Effector memory CD8-positive, alpha-beta T cell (primary cell): ENCODE data around the gene RNF224.

Experiments used
- ATAC-seq: fragments of 150-1000 bp; cut with Tn5 transposase; replicated peaks from 2 replicates; pipeline ENCODE4 v1.10.0; 2021; ENCODE audit warnings: mild to moderate bottlenecking, moderate library complexity
- DNase-seq, 3 experiments: peaks; one replicate each; pipeline ENCODE4 v3.0.0; 2021
- H3K27ac Mint-ChIP-seq, 2 donors: one replicate each; pipeline ENCODE4 v1.8.0; 2022; ENCODE audit warnings: mild to moderate bottlenecking in 2 of 2, mixed read lengths in 2 of 2, moderate library complexity in 2 of 2
- H3K27me3 Mint-ChIP-seq, 2 donors: one replicate each; pipeline ENCODE4 v1.8.0; 2022; ENCODE audit warnings: mixed read lengths in 2 of 2
- H3K36me3 Mint-ChIP-seq: one replicate; pipeline ENCODE4 v1.8.0; 2022; ENCODE audit warnings: mild to moderate bottlenecking, moderate library complexity, mixed read lengths; ENCODE audit not compliant: insufficient read depth
- H3K4me1 Mint-ChIP-seq, 2 donors: one replicate each; pipeline ENCODE4 v1.8.0; 2022; ENCODE audit warnings: low read depth in 2 of 2, mixed read lengths in 2 of 2
- H3K4me3 Mint-ChIP-seq, 2 donors: one replicate each; pipeline ENCODE4 v1.8.0; 2022; ENCODE audit warnings: mild to moderate bottlenecking in 2 of 2, mixed read lengths in 2 of 2, moderate library complexity in 2 of 2
- H3K9me3 Mint-ChIP-seq, 2 donors: one replicate each; pipeline ENCODE4 v1.8.0; 2022; ENCODE audit warnings: mixed read lengths in 2 of 2

The RNF224 gene

DNA sequence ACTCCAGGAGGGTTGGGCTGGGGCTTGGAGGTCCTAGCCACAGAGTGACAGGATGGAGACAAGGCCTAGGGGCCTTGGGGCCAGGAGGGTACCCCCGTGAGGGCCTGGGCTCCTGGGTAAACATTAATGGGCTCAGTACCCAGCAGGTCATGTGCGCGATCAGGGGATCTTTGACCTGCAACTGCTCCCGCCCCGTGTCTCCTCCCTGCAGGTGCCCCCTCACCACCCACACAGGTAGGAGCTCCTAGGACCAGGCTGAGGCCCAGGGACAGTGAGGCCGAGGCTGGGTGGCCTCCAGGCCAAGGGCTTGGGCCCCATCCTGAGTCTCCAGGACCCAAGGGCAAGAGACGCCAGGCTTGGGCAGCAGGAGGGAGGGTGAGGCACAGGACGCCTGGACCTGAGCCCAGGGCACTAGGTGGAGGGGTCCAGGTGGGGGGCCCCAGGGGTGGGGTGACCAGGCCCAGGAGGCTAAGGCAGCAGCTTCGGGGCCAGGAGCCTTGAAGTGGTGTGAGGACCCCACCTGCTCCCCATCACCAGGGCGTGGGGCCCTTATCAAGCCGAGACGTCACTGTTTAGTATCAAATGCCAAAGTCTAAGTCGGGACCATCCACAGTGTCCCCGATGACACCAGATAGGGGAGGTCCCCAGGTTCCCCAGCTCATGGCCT lies 3.5 kb downstream of the RNF224 start, which contains the start of gene SLC34A3:
Gene SLC34A3 (plus strand): TSS at position 197 of the 667 bp plus-strand sequence. CDS start 802 bp downstream, outside the sequence.
- DNase-seq, result no peak

GRCh38 chr9:137231372-137232039 lies 4.2 kb downstream of the RNF224 start:
- Mint-ChIP-seq H3K4me1 (peaks cover 4 to 11% of the 10 kb centered on the region in 2 donors), H3K36me3 (no peaks in the 10 kb centered on the region), H3K9me3 (no peaks in the 10 kb centered on the region), H3K4me3 (no peak overlapping the region), H3K27me3 (peaks cover 16 to 38% of the 10 kb centered on the region in 2 donors), H3K27ac (no peak overlapping the region)
- DNase-seq (no peak), ATAC-seq (no peak)

More for the DNA sequence above, 3.5 kb downstream of the RNF224 start, which contains the start of gene SLC34A3:
- H3K4me1 Mint-ChIP-seq, result peaks cover 4 to 11% of the 10 kb centered on the region in 2 donors
- no peak for ATAC-seq
- H3K36me3 Mint-ChIP-seq, result no peaks in the 10 kb centered on the region
- no peaks in the 10 kb centered on the region for H3K9me3 Mint-ChIP-seq
- H3K27me3 Mint-ChIP-seq, result peaks cover 16 to 38% of the 10 kb centered on the region in 2 donors
- no peak within 1 kb of the TSS for H3K4me3 Mint-ChIP-seq
- H3K27ac Mint-ChIP-seq, result no peak within 1 kb of the TSS

- no peak overlapping the region for H3K4me3 Mint-ChIP-seq
- no peak overlapping the region for H3K27ac Mint-ChIP-seq
- peaks cover 4 to 11% of the 10 kb centered on the region in 2 donors for H3K4me1 Mint-ChIP-seq
- peaks cover 16 to 38% of the 10 kb centered on the region in 2 donors for H3K27me3 Mint-ChIP-seq
- no peak for ATAC-seq
- H3K9me3 Mint-ChIP-seq, result no peaks in the 10 kb centered on the region
- H3K36me3 Mint-ChIP-seq, result no peaks in the 10 kb centered on the region
- DNase-seq, result no peak
These were observed 4.8 kb downstream of the RNF224 start for GRCh38 chr9:137232101-137232500.

- ATAC-seq (no peak), DNase-seq (no peak)
- H3K36me3 Mint-ChIP-seq, result no peaks in the 10 kb centered on the region
- peaks cover 4 to 10% of the 10 kb centered on the region in 2 donors for H3K4me1 Mint-ChIP-seq
- no peaks in the 10 kb centered on the region for H3K9me3 Mint-ChIP-seq
- H3K27me3 Mint-ChIP-seq, result peaks cover 13 to 34% of the 10 kb centered on the region in 2 donors
- H3K27ac Mint-ChIP-seq, result no peak overlapping the region
- no peak overlapping the region for H3K4me3 Mint-ChIP-seq
These were observed 5.2 kb downstream of the RNF224 start for GRCh38 chr9:137232510-137232909.

DNA sequence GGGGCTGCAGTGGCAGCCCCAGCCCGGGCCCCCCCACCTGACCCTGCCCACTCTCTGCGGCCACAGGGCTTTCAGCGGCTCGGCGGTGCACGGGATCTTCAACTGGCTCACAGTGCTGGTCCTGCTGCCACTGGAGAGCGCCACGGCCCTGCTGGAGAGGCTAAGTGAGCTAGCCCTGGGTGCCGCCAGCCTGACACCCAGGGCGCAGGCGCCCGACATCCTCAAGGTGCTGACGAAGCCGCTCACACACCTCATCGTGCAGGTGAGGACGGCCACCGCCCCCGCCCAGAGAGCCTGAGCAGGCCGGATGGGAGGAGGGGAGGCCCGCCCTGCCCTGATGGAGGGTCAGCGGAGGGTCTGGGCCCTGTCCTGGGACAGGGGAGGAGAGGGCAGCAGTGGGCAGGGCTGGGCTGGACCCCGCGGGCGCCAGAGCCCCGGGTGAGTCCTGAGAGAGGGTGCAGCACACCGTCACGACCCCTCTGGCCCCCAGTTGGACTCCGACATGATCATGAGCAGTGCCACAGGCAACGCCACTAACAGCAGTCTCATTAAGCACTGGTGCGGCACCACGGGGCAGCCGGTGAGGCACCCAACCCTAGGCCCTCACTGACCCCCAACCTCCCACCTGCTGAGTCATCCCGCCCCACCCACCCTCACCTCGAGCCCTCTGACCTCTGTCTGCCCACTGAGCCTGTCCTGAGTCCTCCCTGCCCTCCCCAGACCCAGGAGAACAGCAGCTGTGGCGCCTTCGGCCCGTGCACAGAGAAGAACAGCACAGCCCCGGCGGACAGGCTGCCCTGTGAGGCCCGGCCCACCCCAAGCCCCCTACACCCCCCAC lies 6.1 kb downstream of the RNF224 start:
- Mint-ChIP-seq H3K9me3 (no peaks in the 10 kb centered on the region), H3K36me3 (no peaks in the 10 kb centered on the region), H3K27ac (no peak overlapping the region), H3K4me3 (no peak overlapping the region), H3K4me1 (peaks cover 2 to 7% of the 10 kb centered on the region in 2 donors), H3K27me3 (peaks cover 9 to 28% of the 10 kb centered on the region in 2 donors)
- ATAC-seq, result no peak
- no peak for DNase-seq

GRCh38 chr9:137234055-137234697 lies 6.9 kb downstream of the RNF224 start:
- DNase-seq (no peak), ATAC-seq (no peak)
- H3K4me3 Mint-ChIP-seq, result no peak overlapping the region
- H3K9me3 Mint-ChIP-seq, result no peaks in the 10 kb centered on the region
- no peaks in the 10 kb centered on the region for H3K36me3 Mint-ChIP-seq
- no peak overlapping the region for H3K27ac Mint-ChIP-seq
- peaks cover 9 to 28% of the 10 kb centered on the region in 2 donors for H3K27me3 Mint-ChIP-seq
- H3K4me1 Mint-ChIP-seq, result peaks cover 7 to 11% of the 10 kb centered on the region in 2 donors

DNA sequence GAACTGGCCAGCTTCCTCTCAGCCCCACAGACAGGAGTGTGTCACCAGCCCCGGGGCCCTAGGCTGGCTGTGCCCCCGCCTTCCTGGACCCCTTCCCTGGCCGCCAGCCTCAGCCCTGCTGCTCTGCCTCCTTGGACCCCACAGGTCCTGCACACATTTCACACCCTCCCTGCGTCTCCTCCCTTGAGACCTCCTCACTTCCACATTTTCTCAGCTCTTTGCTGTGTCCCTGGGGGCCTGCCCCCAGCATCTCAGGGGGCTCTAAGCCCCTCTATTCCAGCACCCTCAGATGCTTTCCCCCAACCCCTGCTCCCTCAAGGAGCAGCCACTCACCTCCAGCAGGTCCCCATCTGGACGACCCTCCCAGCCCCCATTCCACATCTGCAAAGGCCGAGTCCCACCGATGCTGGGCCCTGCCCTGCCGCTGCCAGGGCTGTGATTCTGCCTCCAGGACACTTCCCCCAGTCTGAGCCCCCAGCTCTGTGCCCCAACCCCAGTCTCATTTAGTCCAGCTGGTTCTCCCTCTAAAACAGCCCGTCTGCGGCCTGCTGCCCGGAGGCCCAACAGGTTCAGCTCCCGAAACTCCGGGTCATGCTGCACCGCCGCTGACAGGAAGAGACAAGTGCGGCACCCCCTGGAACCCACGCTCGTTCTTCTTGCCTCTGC lies 7.6 kb downstream of the RNF224 start:
- Mint-ChIP-seq H3K27ac (no peak overlapping the region), H3K4me1 (peaks cover 9 to 11% of the 10 kb centered on the region in 2 donors), H3K27me3 (peaks cover 9 to 28% of the 10 kb centered on the region in 2 donors), H3K4me3 (no peak overlapping the region), H3K36me3 (peaks cover 4% of the 10 kb centered on the region), H3K9me3 (no peaks in the 10 kb centered on the region)
- no peak for DNase-seq
- ATAC-seq, result no peak

DNA sequence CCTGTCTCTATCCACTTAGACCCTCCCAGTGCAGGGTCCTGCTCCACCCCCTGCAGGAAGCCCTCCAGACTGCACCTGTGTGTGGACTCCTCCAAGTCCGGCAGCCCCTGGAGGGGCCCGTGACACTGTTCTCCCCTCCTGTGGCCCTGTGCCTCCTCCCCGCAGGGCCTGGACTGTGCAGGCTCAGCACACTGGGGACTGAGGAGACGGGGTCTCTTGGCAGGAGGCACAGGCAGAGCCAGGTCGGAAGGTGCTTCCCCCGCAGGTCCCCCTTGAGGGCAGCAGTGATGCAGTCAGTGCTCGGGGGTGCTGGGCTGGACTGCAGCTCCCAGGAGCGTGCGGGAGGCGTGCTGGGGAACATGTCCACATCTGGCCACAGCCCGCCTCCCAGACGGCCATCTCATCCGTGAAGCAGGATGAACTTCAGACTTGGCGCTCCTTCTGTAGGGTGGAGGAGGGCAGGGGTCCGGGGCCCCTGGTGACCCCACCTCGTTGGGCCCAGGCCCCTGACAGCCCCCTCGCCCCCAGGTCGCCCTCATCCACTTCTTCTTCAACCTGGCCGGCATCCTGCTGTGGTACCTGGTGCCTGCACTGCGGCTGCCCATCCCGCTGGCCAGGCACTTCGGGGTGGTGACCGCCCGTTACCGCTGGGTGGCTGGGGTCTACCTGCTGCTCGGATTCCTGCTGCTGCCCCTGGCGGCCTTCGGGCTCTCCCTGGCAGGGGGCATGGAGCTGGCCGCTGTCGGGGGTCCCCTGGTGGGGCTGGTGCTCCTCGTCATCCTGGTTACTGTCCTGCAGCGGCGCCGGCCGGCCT lies 8.3 kb downstream of the RNF224 start:
- DNase-seq (no peak), ATAC-seq (no peak)
- H3K9me3 Mint-ChIP-seq, result no peaks in the 10 kb centered on the region
- H3K27ac Mint-ChIP-seq, result no peak overlapping the region
- H3K27me3 Mint-ChIP-seq, result peaks cover 9 to 28% of the 10 kb centered on the region in 2 donors
- peaks cover 9 to 11% of the 10 kb centered on the region in 2 donors for H3K4me1 Mint-ChIP-seq
- H3K4me3 Mint-ChIP-seq, result no peak overlapping the region
- peaks cover 4% of the 10 kb centered on the region for H3K36me3 Mint-ChIP-seq

DNA sequence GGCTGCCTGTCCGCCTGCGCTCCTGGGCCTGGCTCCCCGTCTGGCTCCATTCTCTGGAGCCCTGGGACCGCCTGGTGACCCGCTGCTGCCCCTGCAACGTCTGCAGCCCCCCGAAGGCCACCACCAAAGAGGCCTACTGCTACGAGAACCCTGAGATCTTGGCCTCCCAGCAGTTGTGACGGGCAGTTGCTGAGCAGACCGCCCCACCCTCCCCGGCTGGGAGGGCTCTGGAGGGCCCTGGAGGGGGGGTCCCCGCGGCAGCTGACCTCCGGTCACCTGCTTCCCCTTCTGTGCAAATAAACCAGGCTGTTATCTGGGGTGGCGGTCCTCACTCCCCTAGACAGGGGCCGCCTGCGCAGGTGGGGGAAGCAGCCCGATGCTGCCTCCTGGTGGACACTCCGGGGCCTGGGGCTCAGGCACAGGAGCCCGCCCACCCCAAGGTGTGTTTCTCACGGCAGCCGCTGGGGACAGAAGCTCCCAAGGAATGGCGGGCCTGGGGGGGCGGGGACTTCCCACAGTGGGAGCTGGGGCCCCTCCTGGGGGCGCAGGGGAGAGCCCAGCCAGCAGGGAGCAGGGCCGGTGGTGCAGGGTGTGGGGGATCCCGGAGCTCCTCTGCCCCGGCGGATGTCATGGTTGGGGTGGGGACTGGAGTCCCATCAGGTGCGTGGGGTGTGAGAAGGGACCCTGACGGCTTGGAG lies 9.1 kb downstream of the RNF224 start:
- Mint-ChIP-seq H3K27ac (no peak overlapping the region), H3K9me3 (no peaks in the 10 kb centered on the region), H3K27me3 (peaks cover 9 to 23% of the 10 kb centered on the region in 2 donors), H3K36me3 (peaks cover 11% of the 10 kb centered on the region), H3K4me3 (no peak overlapping the region), H3K4me1 (peaks cover 11 to 16% of the 10 kb centered on the region in 2 donors)
- ATAC-seq (peak; percentile 27), DNase-seq (peak; percentile 87 to 89 (median 88))

GRCh38 chr9:137236936-137237421 lies 9.7 kb downstream of the RNF224 start:
- no peaks in the 10 kb centered on the region for H3K9me3 Mint-ChIP-seq
- no peak for ATAC-seq
- H3K27me3 Mint-ChIP-seq, result peaks cover 4 to 17% of the 10 kb centered on the region in 2 donors
- no peak overlapping the region for H3K4me3 Mint-ChIP-seq
- no peak for DNase-seq
- H3K36me3 Mint-ChIP-seq, result peaks cover 15% of the 10 kb centered on the region
- H3K4me1 Mint-ChIP-seq, result peaks cover 11 to 16% of the 10 kb centered on the region in 2 donors
- no peak overlapping the region for H3K27ac Mint-ChIP-seq
